ENCODE measurements around the gene C1orf185. TPM values are rescaled to one million over a fixed set of nuclear protein-coding genes. Genes with fewer than 3 reads are reported as not detected.

Gene C1orf185
- polyA plus RNA-seq, 1 experiment: not detected

DNA sequence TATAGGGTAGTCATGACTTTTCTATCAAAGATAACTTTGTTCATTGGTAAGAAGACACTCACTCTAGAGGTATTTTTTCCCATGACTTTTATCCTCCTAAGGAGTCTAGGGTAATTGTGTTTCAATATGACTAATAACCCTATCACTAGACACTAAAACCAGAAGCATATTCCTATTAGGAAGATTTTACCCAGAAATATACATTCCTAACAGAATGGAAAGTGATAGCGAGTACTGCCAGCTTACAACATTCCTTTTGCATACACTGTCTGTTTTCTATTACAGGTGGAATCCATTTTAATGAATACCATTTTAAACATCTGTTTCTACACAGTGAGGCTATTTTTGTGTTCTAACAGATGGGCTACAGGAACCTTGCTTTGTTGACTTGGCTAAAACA lies 31.4 kb upstream of the C1orf185 start:
- TF ChIP-seq, protein P1, sequence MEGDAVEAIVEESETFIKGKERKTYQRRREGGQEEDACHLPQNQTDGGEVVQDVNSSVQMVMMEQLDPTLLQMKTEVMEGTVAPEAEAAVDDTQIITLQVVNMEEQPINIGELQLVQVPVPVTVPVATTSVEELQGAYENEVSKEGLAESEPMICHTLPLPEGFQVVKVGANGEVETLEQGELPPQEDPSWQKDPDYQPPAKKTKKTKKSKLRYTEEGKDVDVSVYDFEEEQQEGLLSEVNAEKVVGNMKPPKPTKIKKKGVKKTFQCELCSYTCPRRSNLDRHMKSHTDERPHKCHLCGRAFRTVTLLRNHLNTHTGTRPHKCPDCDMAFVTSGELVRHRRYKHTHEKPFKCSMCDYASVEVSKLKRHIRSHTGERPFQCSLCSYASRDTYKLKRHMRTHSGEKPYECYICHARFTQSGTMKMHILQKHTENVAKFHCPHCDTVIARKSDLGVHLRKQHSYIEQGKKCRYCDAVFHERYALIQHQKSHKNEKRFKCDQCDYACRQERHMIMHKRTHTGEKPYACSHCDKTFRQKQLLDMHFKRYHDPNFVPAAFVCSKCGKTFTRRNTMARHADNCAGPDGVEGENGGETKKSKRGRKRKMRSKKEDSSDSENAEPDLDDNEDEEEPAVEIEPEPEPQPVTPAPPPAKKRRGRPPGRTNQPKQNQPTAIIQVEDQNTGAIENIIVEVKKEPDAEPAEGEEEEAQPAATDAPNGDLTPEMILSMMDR (IDR thresholded peaks at IDR 0.05; ENCODE audit: low read depth, low read length): no peak
- ChIA-PET POLR2A (no interaction called here), CTCF (interaction anchor here (0.9 kb wide), 1 partner anchor 118 kb away, joined by 3 read pairs; no protein-coding TSS in a partner anchor)
- Histone ChIP-seq H3K27ac (ENCODE audit: low read depth, low read length) (no peak overlapping the region), H3K9me3 (ENCODE audit: control insufficient read depth, insufficient read depth, low read length) (no peaks in the 10 kb centered on the region; the same call in 1 of the 2 replicates), H3K27me3 (ENCODE audit: control insufficient read depth, insufficient read depth, low read length) (peaks cover 3% of the 10 kb centered on the region), H3K4me3 (ENCODE audit: low read depth, low read length) (no peak overlapping the region)
- peak; percentile 4 for DNase-seq (ENCODE audit: low read depth, low spot score)

- H3K27me3 ChIP-seq (ENCODE audit: control insufficient read depth, insufficient read depth, low read length): peaks cover 3% of the 10 kb centered on the region
- no peaks in the 10 kb centered on the region; the same call in 1 of the 2 replicates for H3K9me3 ChIP-seq (ENCODE audit: control insufficient read depth, insufficient read depth, low read length)
- H3K4me3 ChIP-seq (ENCODE audit: low read depth, low read length): no peak overlapping the region
- no peak overlapping the region for H3K27ac ChIP-seq (ENCODE audit: low read depth, low read length)
- ChIA-PET CTCF (no interaction called here), POLR2A (no interaction called here)
- DNase-seq (ENCODE audit: low read depth, low spot score): no peak
- TF ChIP-seq, protein P1 (IDR thresholded peaks at IDR 0.05; ENCODE audit: low read depth, low read length): no peak
These were observed 30.6 kb upstream of the C1orf185 start for GRCh38 chr1:51071291-51072042.

DNA sequence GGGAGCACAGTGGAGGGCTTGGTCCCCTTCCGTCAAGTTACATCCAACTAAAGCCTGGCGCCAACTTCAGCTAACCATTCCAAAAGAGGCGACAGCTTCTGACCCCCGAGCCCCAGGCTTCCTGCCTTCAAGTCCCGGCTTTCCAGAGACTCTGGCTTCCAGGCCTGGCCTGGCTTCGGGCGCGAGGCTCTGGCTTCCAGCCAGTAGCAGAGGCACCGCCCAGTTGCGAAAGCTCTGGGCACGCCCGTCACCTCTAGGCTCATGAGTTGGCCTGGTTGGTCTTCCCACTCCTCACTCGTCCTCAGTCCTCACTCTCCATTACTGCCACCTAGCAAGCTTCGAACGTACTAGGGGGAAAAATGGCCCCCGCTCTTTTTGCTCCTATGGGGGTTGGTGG lies 30.0 kb upstream of the C1orf185 start:
- Histone ChIP-seq H3K27me3 (ENCODE audit: control insufficient read depth, insufficient read depth, low read length) (peaks cover 3% of the 10 kb centered on the region), H3K27ac (ENCODE audit: low read depth, low read length) (no peak overlapping the region), H3K9me3 (ENCODE audit: control insufficient read depth, insufficient read depth, low read length) (no peaks in the 10 kb centered on the region; the same call in 1 of the 2 replicates), H3K4me3 (ENCODE audit: low read depth, low read length) (no peak overlapping the region)
- ChIA-PET CTCF (no interaction called here), POLR2A (no interaction called here)
- no peak for DNase-seq (ENCODE audit: low read depth, low spot score)
- TF ChIP-seq, protein P1 (IDR thresholded peaks at IDR 0.05; ENCODE audit: low read depth, low read length): no peak

DNA sequence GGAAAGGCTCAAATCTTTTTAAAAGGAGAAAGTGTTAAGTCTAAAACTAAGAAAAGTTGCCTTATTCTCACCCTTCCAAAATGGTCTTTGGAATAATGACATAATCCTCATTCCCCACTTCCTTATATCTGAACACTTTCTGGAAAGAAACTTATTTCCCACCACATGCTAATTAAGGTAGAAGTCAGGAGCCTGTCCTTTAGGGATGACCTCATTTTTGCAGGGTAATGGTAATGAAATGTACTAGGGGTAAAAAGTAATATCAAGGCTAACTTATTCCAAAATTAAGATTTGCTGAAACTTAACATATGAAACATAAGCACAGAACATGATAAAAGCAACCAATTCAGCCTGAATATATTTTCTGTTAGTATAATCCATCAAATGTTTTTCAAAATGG lies 29.4 kb upstream of the C1orf185 start:
- Histone ChIP-seq H3K4me3 (ENCODE audit: low read depth, low read length) (no peak overlapping the region), H3K27me3 (ENCODE audit: control insufficient read depth, insufficient read depth, low read length) (peaks cover 3% of the 10 kb centered on the region), H3K27ac (ENCODE audit: low read depth, low read length) (no peak overlapping the region), H3K9me3 (ENCODE audit: control insufficient read depth, insufficient read depth, low read length) (no peaks in the 10 kb centered on the region; the same call in 1 of the 2 replicates)
- POLR2A ChIA-PET: no interaction called here
- TF ChIP-seq, protein P1 (IDR thresholded peaks at IDR 0.05; ENCODE audit: low read depth, low read length): no peak
- no peak for DNase-seq (ENCODE audit: low read depth, low spot score)
- CTCF ChIA-PET: no interaction called here

GRCh38 chr1:51073456-51073855 lies 28.6 kb upstream of the C1orf185 start:
- H3K27ac ChIP-seq (ENCODE audit: low read depth, low read length): no peak overlapping the region
- H3K4me3 ChIP-seq (ENCODE audit: low read depth, low read length): no peak overlapping the region
- H3K9me3 ChIP-seq (ENCODE audit: control insufficient read depth, insufficient read depth, low read length): no peaks in the 10 kb centered on the region; the same call in 1 of the 2 replicates
- H3K27me3 ChIP-seq (ENCODE audit: control insufficient read depth, insufficient read depth, low read length): peaks cover 3% of the 10 kb centered on the region
- ChIA-PET CTCF (interaction anchor here (0.7 kb wide), 1 partner anchor 725 kb away, joined by 3 read pairs; no protein-coding TSS in a partner anchor), POLR2A (no interaction called here)
- DNase-seq (ENCODE audit: low read depth, low spot score): no peak
- TF ChIP-seq, protein P1 (IDR thresholded peaks at IDR 0.05; ENCODE audit: low read depth, low read length): no peak

Measured in AG04450 (cell line).